ENCODE results near the gene SMIM38. TPM values are rescaled to one million over a fixed set of nuclear protein-coding genes. Genes with fewer than 3 reads are reported as not detected.

The SMIM38 gene
- total RNA-seq, 6 experiments from 2014 or later: not detected

- no peak for DNase-seq
- peak overlapping the region; percentile 31; the same call in 1 of the 2 replicates for H3K27ac Mint-ChIP-seq
- H3K9me3 Mint-ChIP-seq: no peaks in the 10 kb centered on the region
- H3K4me1 Mint-ChIP-seq (ENCODE audit: low read depth): peaks cover 14% of the 10 kb centered on the region
- H3K27me3 Mint-ChIP-seq (ENCODE audit: insufficient read depth): peaks cover 5% of the 10 kb centered on the region
- no peaks in the 10 kb centered on the region for H3K36me3 Mint-ChIP-seq (ENCODE audit: low read depth)
- TF ChIP-seq, protein P1, sequence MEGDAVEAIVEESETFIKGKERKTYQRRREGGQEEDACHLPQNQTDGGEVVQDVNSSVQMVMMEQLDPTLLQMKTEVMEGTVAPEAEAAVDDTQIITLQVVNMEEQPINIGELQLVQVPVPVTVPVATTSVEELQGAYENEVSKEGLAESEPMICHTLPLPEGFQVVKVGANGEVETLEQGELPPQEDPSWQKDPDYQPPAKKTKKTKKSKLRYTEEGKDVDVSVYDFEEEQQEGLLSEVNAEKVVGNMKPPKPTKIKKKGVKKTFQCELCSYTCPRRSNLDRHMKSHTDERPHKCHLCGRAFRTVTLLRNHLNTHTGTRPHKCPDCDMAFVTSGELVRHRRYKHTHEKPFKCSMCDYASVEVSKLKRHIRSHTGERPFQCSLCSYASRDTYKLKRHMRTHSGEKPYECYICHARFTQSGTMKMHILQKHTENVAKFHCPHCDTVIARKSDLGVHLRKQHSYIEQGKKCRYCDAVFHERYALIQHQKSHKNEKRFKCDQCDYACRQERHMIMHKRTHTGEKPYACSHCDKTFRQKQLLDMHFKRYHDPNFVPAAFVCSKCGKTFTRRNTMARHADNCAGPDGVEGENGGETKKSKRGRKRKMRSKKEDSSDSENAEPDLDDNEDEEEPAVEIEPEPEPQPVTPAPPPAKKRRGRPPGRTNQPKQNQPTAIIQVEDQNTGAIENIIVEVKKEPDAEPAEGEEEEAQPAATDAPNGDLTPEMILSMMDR (IDR thresholded peaks at IDR 0.05): no peak
- H3K4me3 Mint-ChIP-seq: no peak overlapping the region
These were observed 502 bp downstream of the SMIM38 start for GRCh38 chr11:69156235-69156639.

DNA sequence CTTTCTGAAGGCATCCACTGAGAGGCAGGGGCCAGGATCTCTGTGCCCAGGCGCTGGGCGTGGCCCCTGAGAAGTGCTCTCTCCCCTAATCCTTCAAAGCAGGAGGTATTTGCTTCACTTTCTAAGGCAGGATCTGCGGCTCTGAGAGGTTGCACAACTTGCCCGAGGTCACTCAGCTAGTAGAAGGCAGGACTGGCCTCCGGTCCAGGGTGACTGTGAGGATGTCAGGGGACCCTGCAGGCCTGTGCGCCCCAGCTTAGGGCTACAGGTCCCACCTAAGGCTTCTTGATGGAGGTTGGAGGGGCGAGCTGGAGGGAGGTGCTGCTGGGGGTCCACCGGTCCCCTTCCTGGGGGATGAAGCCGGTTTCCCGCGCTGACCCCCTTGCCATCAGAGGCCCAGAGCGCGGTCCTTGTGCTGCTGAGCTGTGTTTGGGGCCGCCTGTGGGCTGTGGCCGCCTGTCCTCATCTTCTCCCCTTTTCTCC lies 979 bp downstream of the SMIM38 start:
- H3K36me3 Mint-ChIP-seq (ENCODE audit: low read depth): no peaks in the 10 kb centered on the region
- H3K4me3 Mint-ChIP-seq: no peak overlapping the region
- TF ChIP-seq, protein P1 (IDR thresholded peaks at IDR 0.05): no peak
- peaks cover 5% of the 10 kb centered on the region for H3K27me3 Mint-ChIP-seq (ENCODE audit: insufficient read depth)
- H3K27ac Mint-ChIP-seq: peak overlapping the region; percentile 31; the same call in 1 of the 2 replicates
- DNase-seq: no peak
- peaks cover 14% of the 10 kb centered on the region for H3K4me1 Mint-ChIP-seq (ENCODE audit: low read depth)
- H3K9me3 Mint-ChIP-seq: no peaks in the 10 kb centered on the region

DNA sequence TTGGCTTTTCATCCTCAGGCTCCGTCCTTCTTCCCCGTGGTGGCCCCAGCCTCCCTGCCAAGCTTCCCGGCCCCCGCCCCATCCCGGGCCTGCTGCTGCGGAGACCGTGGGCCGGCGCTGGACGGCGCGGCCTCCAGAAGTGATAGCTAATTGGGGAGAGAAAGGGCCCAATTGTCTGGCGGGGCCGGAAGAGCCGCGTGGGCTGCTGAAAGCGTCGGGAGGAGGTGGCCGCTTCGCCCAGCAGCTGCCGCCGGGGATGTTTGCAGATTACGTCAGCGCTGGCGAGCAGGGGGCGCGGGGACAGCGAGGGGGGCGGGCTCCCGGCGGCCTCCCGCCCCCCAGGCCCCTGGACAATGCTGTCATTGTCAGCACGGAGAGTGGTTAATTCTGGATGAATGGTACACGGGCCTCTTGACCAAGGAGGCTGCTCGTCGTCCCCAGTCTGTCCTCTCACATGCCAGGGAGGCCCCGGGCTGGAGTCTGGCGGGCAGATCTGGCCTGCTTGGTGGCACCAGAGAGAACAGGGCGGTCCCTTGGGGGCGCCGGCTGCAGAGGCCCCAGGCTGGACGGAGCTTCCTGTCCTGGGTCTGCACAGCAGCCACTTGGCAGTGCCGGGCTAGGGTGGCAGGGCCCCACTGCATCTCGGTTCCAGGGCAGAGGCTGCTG lies 1.6 kb downstream of the SMIM38 start:
- peaks cover 5% of the 10 kb centered on the region for H3K27me3 Mint-ChIP-seq (ENCODE audit: insufficient read depth)
- DNase-seq: no peak
- peaks cover 14% of the 10 kb centered on the region for H3K4me1 Mint-ChIP-seq (ENCODE audit: low read depth)
- no peak overlapping the region for H3K4me3 Mint-ChIP-seq
- no peak overlapping the region for H3K27ac Mint-ChIP-seq
- TF ChIP-seq, protein P1 (IDR thresholded peaks at IDR 0.05): no peak
- no peaks in the 10 kb centered on the region for H3K9me3 Mint-ChIP-seq
- H3K36me3 Mint-ChIP-seq (ENCODE audit: low read depth): no peaks in the 10 kb centered on the region

GRCh38 chr11:69157822-69158231 lies 2.1 kb downstream of the SMIM38 start:
- TF ChIP-seq, protein P1 (IDR thresholded peaks at IDR 0.05): no peak
- Mint-ChIP-seq H3K9me3 (no peaks in the 10 kb centered on the region), H3K27me3 (ENCODE audit: insufficient read depth) (peaks cover 5% of the 10 kb centered on the region), H3K4me3 (no peak overlapping the region), H3K4me1 (ENCODE audit: low read depth) (peaks cover 14% of the 10 kb centered on the region), H3K27ac (no peak overlapping the region), H3K36me3 (ENCODE audit: low read depth) (0 out of 2 replicates have a peak, but pooled peaks cover 1% of the 10 kb centered on the region)
- no peak for DNase-seq

DNA sequence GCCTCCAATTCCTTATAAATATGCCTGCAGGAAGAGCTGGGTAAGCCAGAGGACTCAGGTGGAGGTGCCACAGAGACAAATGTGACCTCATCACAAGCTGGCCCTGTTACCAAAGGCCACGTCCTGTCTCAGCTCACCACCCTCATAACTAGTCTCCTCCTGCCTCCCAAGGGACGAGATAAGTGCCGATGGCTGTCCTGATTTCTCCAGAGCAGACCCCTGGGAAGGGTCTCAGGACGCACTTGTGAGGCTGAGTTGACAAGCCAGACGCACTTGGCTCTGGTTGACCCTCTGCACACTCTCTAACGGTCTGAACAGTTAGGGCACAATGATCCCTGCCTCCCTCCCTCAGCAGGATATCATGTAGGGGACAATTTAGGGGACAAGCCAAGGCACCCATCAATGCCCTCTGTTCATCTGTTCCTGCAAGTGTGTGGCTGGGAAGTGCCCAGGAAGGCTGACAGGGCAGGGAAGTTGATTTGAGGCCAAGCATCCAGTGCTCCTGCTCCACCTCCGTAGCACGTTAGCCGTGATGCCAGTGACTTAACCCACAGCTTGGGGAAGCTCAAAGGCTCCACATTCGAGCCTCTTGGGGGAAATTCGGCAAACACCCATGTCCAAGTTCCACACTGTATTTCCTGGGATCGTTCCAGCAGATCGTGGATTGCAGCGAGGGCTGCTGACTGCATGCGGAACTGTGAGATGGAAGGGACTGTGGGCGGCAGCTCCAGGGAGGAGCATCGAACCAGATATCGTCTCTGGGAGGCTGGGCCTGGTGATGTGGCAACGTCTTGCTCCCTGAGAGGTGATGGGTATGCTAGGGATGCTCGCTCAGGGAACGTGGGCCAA lies 2.8 kb downstream of the SMIM38 start:
- Mint-ChIP-seq H3K27me3 (ENCODE audit: insufficient read depth) (peaks cover 5% of the 10 kb centered on the region), H3K36me3 (ENCODE audit: low read depth) (peaks cover 7% of the 10 kb centered on the region; the same call in 1 of the 2 replicates), H3K4me1 (ENCODE audit: low read depth) (peaks cover 9% of the 10 kb centered on the region), H3K9me3 (no peaks in the 10 kb centered on the region; the same call in 1 of the 2 replicates), H3K27ac (no peak overlapping the region), H3K4me3 (no peak overlapping the region)
- TF ChIP-seq, protein P1 (IDR thresholded peaks at IDR 0.05): no peak
- DNase-seq: no peak

All from HFFc6 (cell line).